HG02884 (cell line): ENCODE results near the gene PDLIM5.
"Not testable (repeated sequence)": the region's sequence is repeated elsewhere in the genome, so short reads cannot be mapped to it uniquely, and the experiment has no call there.

Experiments
- ATAC-seq: cut with Tn5 transposase; IDR thresholded peaks from one replicate; pipeline ENCODE4 v1.9.1; 2021; ENCODE audit warnings: mild to moderate bottlenecking, moderate library complexity; ENCODE audit not compliant: unreplicated experiment

The PDLIM5 gene

GRCh38 chr4:94551643-94552564 is 100.2 kb downstream of the PDLIM5 start:
- ATAC-seq, result no peak

DNA sequence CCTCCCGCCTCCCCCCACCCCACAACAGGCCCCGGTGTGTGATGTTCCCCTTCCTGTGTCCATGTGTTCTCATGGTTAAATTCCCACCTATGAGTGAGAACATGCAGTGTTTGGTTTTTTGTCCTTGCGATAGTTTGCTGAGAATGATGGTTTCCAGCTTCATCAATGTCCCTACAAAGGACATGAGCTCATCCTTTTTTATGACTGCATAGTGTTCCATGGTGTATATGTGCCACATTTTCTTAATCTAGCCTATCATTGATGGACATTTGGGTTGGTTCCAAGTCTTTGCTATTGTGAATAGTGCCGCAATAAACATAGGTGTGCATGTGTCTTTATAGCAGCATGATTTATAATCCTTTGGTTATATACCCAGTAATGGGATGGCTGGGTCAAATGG is 104.3 kb downstream of the PDLIM5 start:
- not testable (repeated sequence) for ATAC-seq

DNA sequence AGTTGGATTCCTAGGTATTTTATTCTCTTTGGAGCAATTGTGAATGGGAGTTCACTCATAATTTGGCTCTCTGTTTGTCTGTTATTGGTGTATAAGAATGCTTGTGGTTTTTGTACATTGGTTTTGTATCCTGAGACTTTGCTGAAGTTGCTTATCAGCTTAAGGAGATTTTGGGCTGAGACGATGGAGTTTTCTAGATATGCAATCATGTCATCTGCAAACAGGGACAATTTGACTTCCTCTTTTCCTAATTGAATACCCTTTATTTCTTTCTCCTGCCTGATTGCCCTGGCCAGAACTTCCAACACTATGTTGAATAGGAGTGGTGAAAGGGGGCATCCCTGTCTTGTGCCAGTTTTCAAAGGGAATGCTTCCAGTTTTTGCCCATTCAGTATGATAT is 105.9 kb downstream of the PDLIM5 start:
- ATAC-seq, result not testable (repeated sequence)

- no peak for ATAC-seq
Measured at GRCh38 chr4:94558392-94558904, 106.7 kb downstream of the PDLIM5 start.

DNA sequence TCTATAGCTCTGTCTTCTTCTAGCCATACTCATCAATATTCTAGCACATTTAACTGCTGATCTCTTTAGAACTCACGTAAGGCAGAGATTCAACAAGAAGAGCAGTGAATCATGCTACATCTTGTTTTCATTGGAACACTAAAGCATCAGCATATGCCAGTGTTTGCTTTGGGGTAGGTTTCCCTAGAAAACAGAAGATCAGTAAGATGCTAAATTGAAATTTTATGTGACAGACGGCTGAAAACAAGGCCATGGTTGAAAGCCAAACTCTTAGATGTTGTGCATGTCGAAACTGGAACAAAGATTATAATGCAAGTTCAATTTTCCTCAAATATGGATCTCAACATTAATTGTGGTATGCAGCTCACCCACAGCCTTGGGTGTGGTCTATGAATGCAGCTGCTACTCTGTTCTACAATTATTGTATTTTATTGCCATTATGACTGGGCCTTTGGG is 107.6 kb downstream of the PDLIM5 start:
- no peak for ATAC-seq

DNA sequence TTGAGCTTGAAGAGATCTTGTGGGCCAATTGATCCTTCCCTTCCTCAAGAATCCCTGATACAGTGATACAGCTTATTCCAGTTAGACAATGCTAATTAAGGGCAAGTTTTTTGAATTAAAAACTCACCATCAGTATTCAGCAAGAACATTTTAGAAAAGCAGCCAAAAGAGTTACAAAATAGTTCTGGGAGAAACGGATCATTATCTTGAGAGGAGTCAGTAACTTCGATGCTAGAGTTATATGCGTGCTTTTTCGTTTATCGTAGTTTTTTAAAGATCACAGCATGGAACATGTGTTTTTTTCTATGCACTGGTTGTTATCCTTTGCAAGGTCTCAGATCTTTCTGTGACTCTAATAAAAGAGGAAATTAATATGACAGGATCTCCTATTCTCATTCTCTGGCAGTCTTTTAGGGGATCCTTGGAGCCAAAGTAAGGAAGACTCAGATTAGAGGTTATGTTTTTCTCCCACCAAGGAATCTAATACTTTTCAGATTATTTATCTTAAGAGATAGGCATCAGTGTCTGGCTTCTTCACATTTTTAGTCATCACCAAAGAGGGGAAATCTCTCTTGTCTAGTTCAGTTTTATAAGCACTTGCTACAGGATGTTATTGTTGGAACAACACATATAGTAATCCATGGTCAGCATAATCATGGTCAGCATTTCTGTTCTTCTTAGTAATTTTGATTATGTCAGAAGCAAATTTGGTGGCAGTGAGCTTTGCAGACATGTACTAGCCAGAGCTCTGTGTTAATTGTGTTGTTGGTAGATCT is 109.7 kb downstream of the PDLIM5 start:
- ATAC-seq, result no peak

DNA sequence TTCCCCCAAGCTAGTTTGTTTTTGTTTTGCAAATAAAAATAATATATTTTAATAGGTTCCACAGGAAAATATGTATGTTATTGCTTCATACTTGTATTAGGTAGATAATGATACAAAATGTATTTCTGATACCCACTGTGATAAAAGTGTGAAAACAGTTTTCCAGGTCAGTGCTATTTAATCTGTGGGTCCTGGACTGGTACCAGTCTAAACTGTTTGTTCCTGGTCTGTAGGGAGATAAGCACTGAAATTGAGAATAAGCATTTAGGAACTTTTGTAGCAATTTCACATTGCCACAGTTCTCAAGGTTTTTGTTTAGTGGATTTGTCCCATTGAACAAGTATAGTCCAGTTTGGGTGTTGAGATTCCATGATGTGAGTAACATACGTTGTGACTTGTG is 110.5 kb downstream of the PDLIM5 start:
- ATAC-seq, result no peak

- ATAC-seq, result no peak
Measured at GRCh38 chr4:94564252-94564651, 112.5 kb downstream of the PDLIM5 start.

GRCh38 chr4:94566420-94566819 is 114.7 kb downstream of the PDLIM5 start:
- ATAC-seq, result no peak

- ATAC-seq, result peak; percentile 75
Measured at GRCh38 chr4:94567811-94568210, 116.1 kb downstream of the PDLIM5 start.

- ATAC-seq, result no peak
Measured at GRCh38 chr4:94570558-94570957, 118.8 kb downstream of the PDLIM5 start.

DNA sequence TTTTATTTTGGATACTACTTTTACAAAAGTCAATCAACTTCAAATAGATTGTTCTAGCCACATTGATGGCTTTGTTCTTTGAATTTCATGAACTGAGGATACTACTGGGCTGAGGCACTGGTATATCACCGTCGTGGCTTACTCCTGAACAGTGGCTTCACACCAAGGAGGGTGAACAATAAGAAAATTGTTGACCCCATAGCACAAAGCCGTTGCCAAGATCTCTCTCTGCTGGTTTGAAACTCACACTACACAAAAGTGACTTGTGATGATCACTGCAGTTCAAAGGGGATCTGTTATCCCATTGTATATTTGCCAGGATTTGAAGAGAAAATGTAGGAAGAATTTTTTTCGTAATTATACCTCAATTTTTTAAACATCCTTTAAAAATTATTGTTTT is 119.6 kb downstream of the PDLIM5 start:
- ATAC-seq, result no peak

GRCh38 chr4:94571715-94572114 is 120.0 kb downstream of the PDLIM5 start:
- ATAC-seq, result no peak

DNA sequence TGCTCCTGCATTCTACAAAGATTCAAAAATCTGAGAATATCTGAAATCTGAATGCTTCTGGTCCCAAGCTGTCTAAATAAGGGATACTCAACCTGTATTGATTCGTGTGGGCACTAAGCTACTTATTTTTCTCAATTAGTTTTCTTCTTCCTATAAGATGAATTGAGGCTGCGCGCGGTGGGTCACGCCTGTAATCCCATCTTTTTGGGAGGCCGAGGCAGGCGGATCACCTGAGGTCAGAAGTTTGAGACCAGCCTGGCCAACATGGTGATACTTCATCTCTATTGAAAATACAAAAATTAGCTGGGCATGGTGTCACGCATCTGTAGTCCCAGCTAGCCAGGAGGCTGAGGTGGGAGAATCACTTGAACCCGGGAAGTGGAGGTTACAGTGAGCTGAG is 122.3 kb downstream of the PDLIM5 start:
- ATAC-seq, result no peak

- ATAC-seq, result no peak
Measured at GRCh38 chr4:94574616-94575015, 122.9 kb downstream of the PDLIM5 start.

DNA sequence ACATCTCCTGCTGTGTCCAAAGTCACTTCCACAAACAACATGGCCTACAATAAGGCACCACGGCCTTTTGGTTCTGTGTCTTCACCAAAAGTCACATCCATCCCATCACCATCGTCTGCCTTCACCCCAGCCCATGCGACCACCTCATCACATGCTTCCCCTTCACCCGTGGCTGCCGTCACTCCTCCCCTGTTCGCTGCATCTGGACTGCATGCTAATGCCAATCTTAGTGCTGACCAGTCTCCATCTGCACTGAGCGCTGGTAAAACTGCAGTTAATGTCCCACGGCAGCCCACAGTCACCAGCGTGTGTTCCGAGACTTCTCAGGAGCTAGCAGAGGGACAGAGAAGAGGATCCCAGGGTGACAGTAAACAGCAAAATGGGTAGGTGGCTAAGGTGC is 123.9 kb downstream of the PDLIM5 start:
- ATAC-seq, result no peak

DNA sequence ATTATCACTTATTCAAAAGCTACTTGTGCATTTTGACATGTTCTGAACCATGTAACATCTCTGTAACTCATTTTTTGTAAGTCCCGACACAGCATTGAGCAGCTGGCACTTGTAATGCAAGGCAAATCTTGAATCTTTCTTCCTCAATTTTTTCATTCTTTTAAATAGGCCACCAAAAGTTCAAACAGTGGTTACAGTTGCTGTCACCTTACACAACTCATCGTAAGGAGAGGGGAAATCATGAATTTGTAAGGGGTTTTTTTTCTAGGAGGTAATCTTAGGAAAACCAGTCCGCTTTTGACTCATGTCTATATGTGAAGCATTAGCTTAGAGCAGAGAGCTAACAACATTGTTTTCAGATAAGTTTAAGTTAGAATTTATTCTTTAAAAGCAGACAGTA is 124.5 kb downstream of the PDLIM5 start:
- ATAC-seq, result no peak

GRCh38 chr4:94577136-94577535 is 125.4 kb downstream of the PDLIM5 start:
- no peak for ATAC-seq

DNA sequence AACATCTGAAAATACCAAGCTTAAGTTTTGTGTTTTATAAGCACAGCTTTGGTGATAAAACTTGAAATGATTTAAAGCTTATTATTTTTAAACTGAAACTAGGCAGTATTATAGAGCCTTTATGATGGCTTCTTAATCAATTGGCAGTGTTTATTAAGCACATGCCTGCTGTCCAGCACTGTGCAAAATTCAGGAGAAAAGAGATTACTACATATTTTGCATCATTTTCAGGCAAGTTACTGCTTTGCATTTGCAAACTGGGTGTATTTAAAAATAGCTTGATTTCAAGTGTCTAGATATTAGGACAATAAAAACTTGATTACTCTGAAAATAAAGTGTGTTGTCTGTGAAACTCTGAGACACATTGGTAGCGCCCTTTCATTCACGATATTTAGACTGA is 126.5 kb downstream of the PDLIM5 start:
- ATAC-seq, result no peak

DNA sequence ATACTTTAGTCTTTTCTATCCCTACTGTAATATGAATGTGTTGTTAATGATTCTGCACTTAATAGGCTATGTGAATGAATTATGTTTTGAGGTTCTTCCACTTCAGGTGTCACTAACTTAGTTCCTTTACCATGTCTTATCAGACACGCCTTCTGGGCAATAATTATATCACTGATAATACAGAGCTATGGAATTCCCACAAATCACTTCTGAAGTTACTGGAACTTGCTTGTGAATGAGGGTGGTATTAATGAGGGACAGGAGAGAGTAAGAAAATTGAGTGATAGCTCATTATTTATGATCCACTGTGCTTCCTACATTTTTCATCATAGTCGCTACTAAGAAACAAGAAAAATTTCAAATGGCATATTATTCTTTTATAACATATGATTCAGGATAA is 130.0 kb downstream of the PDLIM5 start:
- ATAC-seq, result no peak

GRCh38 chr4:94582517-94582916 is 130.8 kb downstream of the PDLIM5 start:
- no peak for ATAC-seq
